ENCODE results near the gene TBC1D16.

DNA sequence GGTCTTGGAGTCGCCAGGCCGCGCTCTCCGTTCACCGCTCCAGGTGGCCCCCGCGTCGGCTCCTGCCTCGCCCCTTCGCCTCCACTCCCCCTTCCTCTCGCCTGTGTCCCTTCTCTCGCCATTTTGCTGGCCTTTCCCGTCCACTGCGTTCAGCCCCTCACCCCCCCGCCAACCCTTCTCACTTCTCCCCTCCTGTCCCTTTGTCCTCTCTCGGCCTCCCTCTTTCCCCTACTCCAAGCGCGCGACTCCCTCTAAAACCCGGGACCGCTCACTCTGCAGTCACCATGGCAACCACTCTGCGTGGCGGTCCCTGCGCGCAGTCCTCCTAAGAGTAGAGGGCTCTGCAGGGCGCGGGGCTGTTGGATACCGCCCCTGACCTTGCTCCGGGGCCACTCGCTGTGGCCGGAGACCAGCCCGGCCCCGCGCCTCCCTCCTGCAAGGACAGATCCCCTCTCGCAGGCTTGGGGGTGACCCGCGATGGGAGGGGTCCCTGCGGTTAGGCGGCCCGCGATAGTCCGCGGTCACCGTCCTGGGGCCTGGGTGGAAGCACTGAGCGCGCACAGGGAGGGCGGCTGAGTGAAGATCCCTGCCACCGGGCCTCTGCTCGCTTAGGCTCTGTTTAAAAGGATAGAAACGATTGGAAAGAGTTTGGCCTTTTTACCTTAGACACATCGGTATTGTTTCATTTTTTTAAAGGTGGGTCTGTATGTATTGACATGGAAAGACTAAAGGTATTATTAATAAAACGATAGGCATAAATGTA is 1.2 kb upstream of the TBC1D16 start:
- TF ChIP-seq CTCF (conservative IDR thresholded peaks at IDR 0.05) = no peak
- TF ChIP-seq ZFX (IDR thresholded peaks at IDR 0.05) = peak; percentile 44; the same call in 1 of the 2 replicates

All from C4-2B (cell line).